ENCODE data around the gene YTHDC1. TPM values are rescaled to one million over a fixed set of nuclear protein-coding genes. Genes with fewer than 3 reads are reported as not detected.

YTHDC1 gene
- total RNA-seq (2012; rRNA removed) (31.9 and 43.9 TPM in 2 replicates), polyA plus RNA-seq (2012; rRNA removed) (24.0 and 32.7 TPM in 2 replicates), Bru-seq, nascent RNA (percentile 95 among the genes with signal in this experiment), BruChase-seq, experiment 1, labeled RNA remaining after a 6-hour chase (percentile 75 among the genes with signal in this experiment), BruChase-seq, experiment 2, labeled RNA remaining after a 2-hour chase (percentile 84 among the genes with signal in this experiment)
- 4.2 and 5.9 TPM in 2 replicates for polyA plus RNA-seq (2012; cell fraction: cytosol; rRNA removed)
- polyA plus RNA-seq (2012; cell fraction: nucleus; rRNA removed; ENCODE audit: low replicate concordance): 7.4 and 50.9 TPM in 2 replicates
- long read RNA-seq, full-length matches to known transcripts: 3 of 13 reads
- long read RNA-seq, partial matches to known transcripts: 8 of 13 reads
- long read RNA-seq, other reads (novel, unspliced or antisense): 2 of 13 reads

DNA sequence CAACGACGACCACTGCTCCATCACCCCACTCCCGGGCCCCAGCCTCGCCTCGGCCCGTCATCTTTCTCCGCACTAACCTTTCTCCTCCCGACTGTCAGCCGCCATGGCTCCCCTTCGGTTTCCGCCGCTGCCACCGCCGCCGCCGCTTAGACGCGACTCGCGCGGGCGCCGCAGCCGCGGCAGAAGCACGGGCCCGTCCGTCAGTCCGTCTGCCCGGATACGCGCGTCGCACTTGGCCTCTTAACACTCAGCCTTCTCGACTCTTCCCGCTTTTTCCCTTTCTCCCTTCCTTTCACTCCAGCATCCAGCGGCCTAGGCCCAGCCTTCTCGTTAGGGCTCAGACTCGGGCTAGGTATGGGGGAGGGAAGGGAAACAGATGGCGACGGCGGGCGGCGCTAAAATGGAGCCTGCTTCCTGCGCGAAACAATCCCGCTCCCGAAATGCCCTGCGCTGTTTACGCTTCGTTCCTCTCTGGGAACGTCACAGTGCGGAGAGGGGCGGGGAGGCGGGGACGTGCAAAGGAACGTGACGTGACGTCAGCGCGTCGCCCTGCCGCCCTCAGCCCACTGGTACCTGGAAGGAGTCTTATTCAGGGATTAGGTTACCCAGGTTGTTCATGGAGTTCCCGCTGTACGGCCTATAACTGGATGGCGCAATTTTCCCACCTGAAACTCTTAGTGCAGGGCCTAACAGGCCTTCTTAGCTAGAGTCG lies at the start of gene YTHDC1:
TSS of gene YTHDC1 (minus strand) at position 442 of the 712 bp plus-strand sequence. CDS start at position 105, 337 bp downstream.
- POLR2A ChIA-PET (ENCODE audit: unreplicated experiment): no interaction called here
- H3K9me3 ChIP-seq (ENCODE audit: control insufficient read depth, insufficient read depth, low read length): no peaks in the 10 kb centered on the region
- BruUV-seq (replicated peaks): no TSS peak
- H3K18ac ChIP-seq (ENCODE audit: low read depth, low read length): peak within 1 kb of the TSS; percentile 87
- H2BK15ac ChIP-seq (ENCODE audit: low read depth, low read length): peak within 1 kb of the TSS; percentile 40; the same call in 2 of the 3 replicates
- H3K27me3 ChIP-seq (ENCODE audit: control insufficient read depth, insufficient read depth, low read length): no peaks in the 10 kb centered on the region
- H4K20me1 ChIP-seq (ENCODE audit: insufficient read depth, low read length): peaks cover 44% of the 10 kb centered on the region
- in situ Hi-C loops (cut with MboI; ENCODE audit: low sequenced_read_pairs): no loop called here
- peak; percentile 97 for ATAC-seq (ENCODE audit: low read depth)
- dilution Hi-C loops (cut with HindIII; ENCODE audit: low sequenced_read_pairs, unreplicated experiment): no loop called here
- peak within 1 kb of the TSS; percentile 78 for H3K4me3 ChIP-seq (ENCODE audit: insufficient read depth, low read depth, low read length)
- CTCF ChIA-PET: interaction anchor here (1.0 kb wide), 1 partner anchor 24 kb away, joined by 6 read pairs; no protein-coding TSS in a partner anchor
- H3K23ac ChIP-seq (ENCODE audit: low read depth, low read length): peak within 1 kb of the TSS; percentile 88
- H3K4me2 ChIP-seq (ENCODE audit: low read depth, low read length): peak within 1 kb of the TSS; percentile 99
- peak within 1 kb of the TSS; percentile 87 for H4K91ac ChIP-seq (ENCODE audit: insufficient read depth, low read depth, low read length)
- peak within 1 kb of the TSS; percentile 47 for H2AK5ac ChIP-seq (ENCODE audit: low read depth, low read length)
- H3K4me1 ChIP-seq (ENCODE audit: control insufficient read depth, insufficient read depth, low read length): peaks cover under 1% of the 10 kb centered on the region; the same call in 1 of the 2 replicates
- peak within 1 kb of the TSS; percentile 98 to 99 for H4K8ac ChIP-seq (ENCODE audit: low read depth in 2 of 2, low read length in 2 of 2)
- H2BK5ac ChIP-seq (ENCODE audit: low read depth, low read length, poor library complexity, severe bottlenecking): peak within 1 kb of the TSS; percentile 88
- peak within 1 kb of the TSS; percentile 97 for H4K5ac ChIP-seq (ENCODE audit: low read depth, low read length)
- intact Hi-C loops (cut with micrococcal nuclease): loop anchor here (1.0 to 2.0 kb wide), 3 partner anchors 11 to 77 kb away; no protein-coding TSS in a partner anchor
- peak within 1 kb of the TSS; percentile 76 for H2BK120ac ChIP-seq (ENCODE audit: low read depth, low read length)
- peaks cover 0 to 11% of the 10 kb centered on the region in 2 experiments; a peak in 2 of 4 replicates for H3K79me1 ChIP-seq (ENCODE audit: low read depth in 1 of 2, low read length in 2 of 2)
- H3K9me1 ChIP-seq (ENCODE audit: insufficient read depth, low read length): no peaks in the 10 kb centered on the region
- peak within 1 kb of the TSS; percentile 96 for H2AFZ ChIP-seq (replicated peaks; ENCODE audit: low read length, poor library complexity)
- 2% methylated on average over 30 of the region's 67 CpGs; no CpG with 5 or more reads in 1 of the 2 experiments for WGBS, 2 experiments (ENCODE audit: extremely low coverage in 2 of 2, insufficient read length in 1 of 2)
- DNase-seq: peak; percentile 96
- H3K56ac ChIP-seq (ENCODE audit: extremely low read depth, insufficient read depth, low read length): peak within 1 kb of the TSS; percentile 91
- H3K14ac ChIP-seq (replicated peaks; ENCODE audit: low read depth, low read length): peak within 1 kb of the TSS; percentile 96
- peak within 1 kb of the TSS; percentile 75 for H2AK9ac ChIP-seq (replicated peaks; ENCODE audit: low read depth, low read length, poor library complexity)
- peak within 1 kb of the TSS; percentile 93 for H3K4ac ChIP-seq (ENCODE audit: low read depth, low read length)
- peak within 1 kb of the TSS; percentile 35; the same call in 1 of the 2 replicates for H2BK20ac ChIP-seq (ENCODE audit: low read depth, low read length)
- H3K36me3 ChIP-seq (ENCODE audit: control insufficient read depth, insufficient read depth, low read length): no peaks in the 10 kb centered on the region
- H3K9ac ChIP-seq (ENCODE audit: low read depth, low read length): peak within 1 kb of the TSS; percentile 95
- H3K27ac ChIP-seq (ENCODE audit: insufficient read depth, low read length): peak within 1 kb of the TSS; percentile 86
- TF ChIP-seq RAD21 (IDR thresholded peaks at IDR 0.05; ENCODE audit: low read length): no peak
- TF ChIP-seq RFX5 (IDR thresholded peaks at IDR 0.05; ENCODE audit: low read depth, low read length): no peak
- no peak for TF ChIP-seq MAFK (IDR thresholded peaks at IDR 0.05; ENCODE audit: low read depth, low read length)
- no peak for TF ChIP-seq RCOR1 (IDR thresholded peaks at IDR 0.05; ENCODE audit: insufficient replicate concordance, low read length)
- no peak for TF ChIP-seq ELK1 (IDR thresholded peaks at IDR 0.05; ENCODE audit: borderline replicate concordance, low read depth, low read length)
- TF ChIP-seq FOS (IDR thresholded peaks at IDR 0.05; ENCODE audit: low read depth, low read length): no peak
- peak; percentile 93 for TF ChIP-seq POLR2A (IDR thresholded peaks at IDR 0.05; ENCODE audit: low read depth, low read length)
- no peak for TF ChIP-seq SMC3 (IDR thresholded peaks at IDR 0.05; ENCODE audit: low read depth, low read length)
- TF ChIP-seq MAZ (IDR thresholded peaks at IDR 0.05; ENCODE audit: borderline replicate concordance, low read depth, low read length): peak; percentile 89; the same call in 1 of the 2 replicates
- 0 out of 2 replicates have a peak, but pooled peaks have one; percentile 42 for TF ChIP-seq MXI1 (IDR thresholded peaks at IDR 0.05; ENCODE audit: borderline replicate concordance, low read depth, low read length)
- peak; percentile 98 for TF ChIP-seq BHLHE40 (IDR thresholded peaks at IDR 0.05; ENCODE audit: low read depth, low read length)
- TF ChIP-seq, protein P1, sequence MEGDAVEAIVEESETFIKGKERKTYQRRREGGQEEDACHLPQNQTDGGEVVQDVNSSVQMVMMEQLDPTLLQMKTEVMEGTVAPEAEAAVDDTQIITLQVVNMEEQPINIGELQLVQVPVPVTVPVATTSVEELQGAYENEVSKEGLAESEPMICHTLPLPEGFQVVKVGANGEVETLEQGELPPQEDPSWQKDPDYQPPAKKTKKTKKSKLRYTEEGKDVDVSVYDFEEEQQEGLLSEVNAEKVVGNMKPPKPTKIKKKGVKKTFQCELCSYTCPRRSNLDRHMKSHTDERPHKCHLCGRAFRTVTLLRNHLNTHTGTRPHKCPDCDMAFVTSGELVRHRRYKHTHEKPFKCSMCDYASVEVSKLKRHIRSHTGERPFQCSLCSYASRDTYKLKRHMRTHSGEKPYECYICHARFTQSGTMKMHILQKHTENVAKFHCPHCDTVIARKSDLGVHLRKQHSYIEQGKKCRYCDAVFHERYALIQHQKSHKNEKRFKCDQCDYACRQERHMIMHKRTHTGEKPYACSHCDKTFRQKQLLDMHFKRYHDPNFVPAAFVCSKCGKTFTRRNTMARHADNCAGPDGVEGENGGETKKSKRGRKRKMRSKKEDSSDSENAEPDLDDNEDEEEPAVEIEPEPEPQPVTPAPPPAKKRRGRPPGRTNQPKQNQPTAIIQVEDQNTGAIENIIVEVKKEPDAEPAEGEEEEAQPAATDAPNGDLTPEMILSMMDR (conservative IDR thresholded peaks at IDR 0.05; ENCODE audit: low read depth, low read length): 0 out of 2 replicates have a peak, but pooled peaks have one; percentile 10
- TF ChIP-seq CHD1 (IDR thresholded peaks at IDR 0.05; ENCODE audit: low read depth, low read length): peak; percentile 34

All from IMR-90 (cell line).